Heart right ventricle (tissue), 16 donors: ENCODE results near the gene AGPAT3. TPM values are rescaled to one million over a fixed set of nuclear protein-coding genes. Genes with fewer than 3 reads are reported as not detected.

Experiments used
- ATAC-seq, 8 donors: fragments of 200-7000 bp; cut with Tn5 transposase; one replicate each; pipeline ENCODE4 v1.9.1; 2020; ENCODE audit warnings: mild to moderate bottlenecking in 8 of 8, moderate library complexity in 8 of 8, moderate number of reproducible peaks in 1 of 8
- DNase-seq, 2 donors: peaks; one replicate each; pipeline ENCODE4 v3.0.0-alpha.2; 2020
- H3K27ac ChIP-seq, 10 donors: fragments of 200-600 bp; sonication (generic) in 2 of 10; one replicate each; pipeline versions ENCODE4 v1.5.0 to v1.8.0; 2020 to 2022; ENCODE audit warnings: mild to moderate bottlenecking in 3 of 10
- H3K27me3 ChIP-seq, 7 donors: fragments of 200-600 bp; one replicate each; pipeline ENCODE4 v1.8.0; 2021 to 2022; ENCODE audit warnings: mild to moderate bottlenecking in 2 of 7
- H3K36me3 ChIP-seq, 9 donors: fragments of 200-600 bp; sonication (generic) in 1 of 9; one replicate each; pipeline versions ENCODE4 v1.5.0 to v1.8.0; 2020 to 2022; ENCODE audit warnings: mild to moderate bottlenecking in 2 of 9
- H3K4me1 ChIP-seq, 9 donors: fragments of 200-600 bp; sonication (generic) in 1 of 9; one replicate each; pipeline versions ENCODE4 v1.5.0 to v1.8.0; 2020 to 2022; ENCODE audit warnings: mild to moderate bottlenecking in 4 of 9
- H3K4me3 ChIP-seq, 10 donors: fragments of 200-600 bp; sonication (generic) in 2 of 10; one replicate each; pipeline versions ENCODE4 v1.5.0 to v1.8.0; 2020 to 2022; ENCODE audit warnings: mild to moderate bottlenecking in 7 of 10, moderate library complexity in 2 of 10
- H3K9me3 ChIP-seq, 11 donors: fragments of 200-600 bp in 10 of 11; sonication (generic) in 2 of 11; one replicate each; pipeline versions ENCODE4 v1.5.0 to v1.8.0; 2013 to 2022; ENCODE audit warnings: mild to moderate bottlenecking in 2 of 11, control low read depth in 1 of 11, moderate library complexity in 1 of 11
- WGBS, 2 donors: extraction: QIAGEN DNeasy Blood & Tissue Kit; methylation state at CpG; one replicate each; pipeline ENCODE4 v1.1.7; 2013; ENCODE audit warnings: inconsistent platforms in 1 of 2; 5-methylcytosine and 5-hydroxymethylcytosine counted together
- intact Hi-C, 10 donors: fragments of 100-400 bp; cut with DNase I; formaldehyde crosslinking; loops; one replicate each; pipeline versions ENCODE4 v1.11.1 to v1.14.2; 2022
- polyA plus RNA-seq, 2 donors: library from polyadenylated mRNA; stranded (reverse); fragments of 200-250 nt; gene quantifications; one replicate each; pipeline ENCODE4 v1.2.3, GENCODE V29; 2013
- total RNA-seq, 10 donors: library from RNA; stranded (reverse); fragmentation: NEBNext Ultra II Directional in 3 of 10; extraction: Animal tissue kit (Norgen Biotek cat#: 25700) in 3 of 10; gene quantifications; one replicate each; pipeline versions ENCODE4 v1.2.1 to v1.2.4, GENCODE V29; 2021 to 2023
- TF ChIP-seq, protein P1 (sequence below), 9 donors: fragments of 200-600 bp; sonication (generic) in 2 of 9; IDR thresholded peaks; one replicate each; pipeline versions ENCODE4 v1.5.0 to v1.8.0; 2021 to 2022; ENCODE audit warnings: antibody characterized with exemption in 9 of 9, mild to moderate bottlenecking in 5 of 9, moderate library complexity in 1 of 9
- donor health status: Arrhythmogenic right ventricular cardiomyopathy.
- donor health status: ischemic (EF 13 %, LVEDD 7.1; RV severe dilation, severe dysfunction).
- donor health status: healthy with polysubstance abuse.
- donor health status: DM: no; HTN: yes; CAD: no.
- donor health status: DM: no; HTN: no; CAD: no.
- donor health status: ischemic (EF 25% LVEDD 6.9; RV normal size, moderate dysfunction).
- donor health status: ischemic (EF 25% LVEDD 5.7; RV mildly dilated, moderate dysfunction).
- donor health status: healthy.
- donor health status: DM: yes; HTN: yes; CAD: no.
- donor health status: Ischemic cardiomyopathy.
- donor health status: ischemic (EF 35%, LVEDD 5.7; RV mildly dilated, moderate dysfunction).
- donor health status: nonischemic (EF 11% LVEDD 7.7; RV severe dilation, severe dysfunction).
- donor health status: DM: yes; HTN: yes; CAD: no.
- donor health status: PGD.
- donor health status: ischemic (EF 29% LVEDD 5.4; RV normal size, mild dysfunction).
- donor health status: nonischemic (EF 23%, LVEDD 6.1; RV moderate dilation, normal function).

Gene AGPAT3
- total and polyA plus RNA-seq, 12 donors = 19.7 to 110 (median 65.6) TPM

- Histone ChIP-seq H3K27ac (peak overlapping the region in 8 of 10 donors; percentile 8 to 60 (median 55)), H3K4me3 (no peak overlapping the region), H3K36me3 (peaks cover 0 to 12% (median 0%) of the 10 kb centered on the region in 9 donors), H3K9me3 (no peaks in the 10 kb centered on the region), H3K27me3 (no peaks in the 10 kb centered on the region), H3K4me1 (peaks cover 20 to 71% (median 50%) of the 10 kb centered on the region in 9 donors)
- TF ChIP-seq, protein P1, sequence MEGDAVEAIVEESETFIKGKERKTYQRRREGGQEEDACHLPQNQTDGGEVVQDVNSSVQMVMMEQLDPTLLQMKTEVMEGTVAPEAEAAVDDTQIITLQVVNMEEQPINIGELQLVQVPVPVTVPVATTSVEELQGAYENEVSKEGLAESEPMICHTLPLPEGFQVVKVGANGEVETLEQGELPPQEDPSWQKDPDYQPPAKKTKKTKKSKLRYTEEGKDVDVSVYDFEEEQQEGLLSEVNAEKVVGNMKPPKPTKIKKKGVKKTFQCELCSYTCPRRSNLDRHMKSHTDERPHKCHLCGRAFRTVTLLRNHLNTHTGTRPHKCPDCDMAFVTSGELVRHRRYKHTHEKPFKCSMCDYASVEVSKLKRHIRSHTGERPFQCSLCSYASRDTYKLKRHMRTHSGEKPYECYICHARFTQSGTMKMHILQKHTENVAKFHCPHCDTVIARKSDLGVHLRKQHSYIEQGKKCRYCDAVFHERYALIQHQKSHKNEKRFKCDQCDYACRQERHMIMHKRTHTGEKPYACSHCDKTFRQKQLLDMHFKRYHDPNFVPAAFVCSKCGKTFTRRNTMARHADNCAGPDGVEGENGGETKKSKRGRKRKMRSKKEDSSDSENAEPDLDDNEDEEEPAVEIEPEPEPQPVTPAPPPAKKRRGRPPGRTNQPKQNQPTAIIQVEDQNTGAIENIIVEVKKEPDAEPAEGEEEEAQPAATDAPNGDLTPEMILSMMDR (IDR thresholded peaks at IDR 0.05) = no peak
- 67 to 72% methylated on average over 11 of the region's 11 CpGs for WGBS, 2 donors
- ATAC-seq = peak in 7 of 8 donors; percentile 16 to 71 (median 36)
- intact Hi-C loops = loop anchor here in 1 of 10 donors (10.0 kb wide), 1 partner anchor 48 kb away; no protein-coding TSS in a partner anchor
- DNase-seq = no peak
Observed at GRCh38 chr21:43922949-43923348, 57.9 kb downstream of the AGPAT3 start.

DNA sequence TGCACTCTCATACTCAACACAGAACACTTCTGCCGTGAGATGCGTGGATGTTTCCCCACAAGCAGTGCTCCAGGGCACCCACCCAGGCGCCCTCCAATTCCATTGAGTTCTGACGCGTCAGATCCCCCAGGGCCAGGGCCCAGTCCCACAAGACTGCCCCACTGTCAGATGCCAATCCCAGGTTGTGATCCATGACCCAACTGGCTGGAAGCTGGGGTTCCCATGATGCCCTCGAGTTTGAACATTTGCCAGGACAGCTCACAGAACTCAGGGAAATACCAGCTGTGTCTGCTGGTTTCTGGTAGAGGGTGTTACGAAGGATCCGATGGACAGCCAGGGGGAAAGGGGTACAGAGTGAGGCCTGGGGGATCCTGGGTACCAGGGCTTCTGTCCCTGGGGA, 58.4 kb downstream of the AGPAT3 start:
- TF ChIP-seq, protein P1 (IDR thresholded peaks at IDR 0.05) = no peak

DNA sequence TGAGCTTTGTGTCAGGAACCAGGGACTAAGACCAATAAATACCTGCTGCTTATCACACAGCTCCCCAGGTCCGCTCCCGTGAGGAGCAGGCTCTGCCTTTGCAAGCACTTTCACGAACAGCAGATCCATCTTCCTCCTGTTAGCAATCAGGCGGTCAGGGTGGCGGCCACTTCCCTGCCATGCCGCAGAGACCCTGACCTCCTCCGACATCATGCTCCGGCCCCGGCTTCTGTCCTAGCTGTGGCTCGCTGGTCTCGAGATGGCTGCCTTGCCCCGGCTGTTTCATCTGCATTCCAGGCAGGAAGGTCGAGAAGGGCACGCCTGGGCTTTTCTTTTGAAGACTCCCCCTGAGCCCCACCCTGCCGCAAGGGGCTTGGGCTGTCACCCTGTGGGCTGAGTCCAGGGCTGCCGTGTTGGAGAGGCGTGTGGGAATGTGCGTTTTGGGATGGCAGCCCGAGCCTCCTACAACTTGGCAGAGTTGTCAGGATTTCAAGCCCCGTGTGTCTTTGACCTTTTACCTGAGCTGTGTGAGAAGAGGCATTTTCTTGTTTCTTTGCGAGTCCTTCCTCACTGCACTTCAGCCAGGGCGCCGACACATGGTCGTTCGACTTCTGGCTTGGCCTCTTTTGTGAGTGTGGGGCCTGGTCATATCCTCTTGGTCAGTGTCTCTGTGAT, 59.5 kb downstream of the AGPAT3 start:
- H3K4me3 ChIP-seq = no peak overlapping the region

More for the DNA sequence above, 58.4 kb downstream of the AGPAT3 start:
- H3K27ac ChIP-seq = peak overlapping the region in 7 of 10 donors; percentile 44 to 60 (median 56)
- H3K36me3 ChIP-seq = peaks cover 0 to 17% (median 0%) of the 10 kb centered on the region in 9 donors
- ATAC-seq (peak in 5 of 8 donors; percentile 7 to 39 (median 29)), DNase-seq (peak in 1 of 2 donors; percentile 35)
- no peaks in the 10 kb centered on the region for H3K27me3 ChIP-seq
- H3K9me3 ChIP-seq = no peaks in the 10 kb centered on the region
- WGBS, 2 donors = 62 to 65% methylated on average over 8 of the region's 8 CpGs
- intact Hi-C loops = loop anchor here in 1 of 10 donors (10.0 kb wide), 1 partner anchor 49 kb away; no protein-coding TSS in a partner anchor
- peaks cover 24 to 75% (median 55%) of the 10 kb centered on the region in 9 donors for H3K4me1 ChIP-seq
- H3K4me3 ChIP-seq = no peak overlapping the region

GRCh38 chr21:43925096-43925481, 60.1 kb downstream of the AGPAT3 start:
- peak overlapping the region; percentile 10 to 76 (median 62) for H3K27ac ChIP-seq
- intact Hi-C loops = loop anchor here in 2 of 10 donors (5.0 to 10.0 kb wide), 2 partner anchors 50 to 58 kb away; partner anchors contain the start of gene AGPAT3 (in 1 of the 2)

More for the DNA sequence above, 59.5 kb downstream of the AGPAT3 start:
- no peak for ATAC-seq
- DNase-seq = no peak
- 76 to 78% methylated on average over 25 of the region's 25 CpGs for WGBS, 2 donors
- H3K4me1 ChIP-seq = peaks cover 30 to 86% (median 64%) of the 10 kb centered on the region in 9 donors
- intact Hi-C loops = loop anchor here in 2 of 10 donors (5.0 to 10.0 kb wide), 2 partner anchors 50 to 57 kb away; partner anchors contain the start of gene AGPAT3 (in 1 of the 2)
- H3K9me3 ChIP-seq = no peaks in the 10 kb centered on the region
- TF ChIP-seq, protein P1 (IDR thresholded peaks at IDR 0.05) = no peak
- peak overlapping the region; percentile 10 to 76 (median 62) for H3K27ac ChIP-seq
- H3K27me3 ChIP-seq = no peaks in the 10 kb centered on the region
- H3K36me3 ChIP-seq = peaks cover 0 to 20% (median 0%) of the 10 kb centered on the region in 9 donors

More at GRCh38 chr21:43925096-43925481, 60.1 kb downstream of the AGPAT3 start:
- Histone ChIP-seq H3K36me3 (peaks cover 0 to 20% (median 0%) of the 10 kb centered on the region in 9 donors), H3K27me3 (no peaks in the 10 kb centered on the region), H3K4me1 (peaks cover 35 to 86% (median 69%) of the 10 kb centered on the region in 9 donors), H3K9me3 (no peaks in the 10 kb centered on the region), H3K4me3 (no peak overlapping the region)
- WGBS, 2 donors = 52 to 58% methylated on average over 13 of the region's 13 CpGs
- TF ChIP-seq, protein P1 (IDR thresholded peaks at IDR 0.05) = peak in 3 of 9 donors; percentile 13 to 27 (median 26)
- ATAC-seq (peak in 6 of 8 donors; percentile 9 to 28 (median 24)), DNase-seq (no peak)
